ENCODE measurements around the gene CDCP1.
"Not testable (repeated sequence)": the region's sequence is repeated elsewhere in the genome, so short reads cannot be mapped to it uniquely, and the experiment has no call there.

The CDCP1 gene

DNA sequence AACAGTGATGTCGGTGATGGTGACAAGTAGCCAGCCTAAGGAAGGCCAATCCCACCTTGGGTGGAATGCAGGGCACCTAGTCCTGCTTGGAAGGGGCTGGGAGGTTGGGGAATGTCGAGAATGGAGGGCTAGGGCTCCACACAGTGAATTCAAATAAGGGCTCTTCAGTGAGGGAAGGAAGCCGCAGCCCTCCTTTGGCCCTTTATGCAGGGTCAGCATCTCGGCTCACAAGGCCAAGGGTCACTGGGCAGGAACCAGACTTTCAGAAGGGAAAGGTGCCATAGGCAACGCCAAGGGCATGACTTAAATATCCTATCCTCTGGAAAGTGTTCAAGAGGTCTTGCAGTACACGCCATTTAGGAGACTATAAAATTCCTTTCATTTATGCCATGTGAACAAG lies 63.2 kb downstream of the CDCP1 start:
- DNase-seq (ENCODE audit: low read depth): no peak

GRCh38 chr3:45082142-45082538 lies 64.0 kb downstream of the CDCP1 start:
- no peak for DNase-seq (ENCODE audit: low read depth)

- DNase-seq (ENCODE audit: low read depth): no peak
Observed at GRCh38 chr3:45081506-45082141, 64.6 kb downstream of the CDCP1 start.

- DNase-seq (ENCODE audit: low read depth): no peak
Observed at GRCh38 chr3:45080824-45081223, 65.4 kb downstream of the CDCP1 start.

- DNase-seq (ENCODE audit: low read depth): no peak
Observed at GRCh38 chr3:45079715-45080114, 66.5 kb downstream of the CDCP1 start.

DNA sequence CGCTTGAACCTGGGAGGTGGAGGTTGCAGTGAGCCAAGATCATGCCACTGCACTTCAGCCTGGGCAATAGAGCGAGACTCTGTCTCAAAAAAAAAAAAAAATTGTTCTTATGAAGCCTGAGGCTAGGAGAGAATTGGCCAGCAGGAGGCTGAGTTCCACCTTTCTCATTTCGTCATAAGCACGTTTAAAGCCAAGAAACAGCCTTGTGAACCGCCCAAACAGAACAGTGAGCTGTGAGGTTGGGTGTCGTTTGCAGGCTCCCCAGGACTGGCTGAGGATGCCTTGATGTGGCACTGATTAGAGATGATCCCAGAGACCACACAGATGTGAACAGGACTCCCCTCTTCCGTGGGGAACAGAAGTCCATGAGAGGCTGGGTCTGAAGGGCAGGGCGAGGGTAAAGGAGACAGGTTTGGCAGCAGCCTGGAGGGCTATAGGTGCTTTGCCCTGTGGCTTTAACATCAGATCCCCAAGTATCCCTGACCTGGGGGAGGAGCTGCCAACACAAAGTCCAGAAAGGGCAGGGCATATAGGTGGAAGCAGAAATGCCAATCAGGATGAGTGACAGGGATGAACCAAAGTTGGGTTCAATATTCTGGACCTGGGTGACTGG lies 67.2 kb downstream of the CDCP1 start:
- DNase-seq (ENCODE audit: low read depth): no peak

GRCh38 chr3:45078256-45078655 lies 67.9 kb downstream of the CDCP1 start:
- not testable (repeated sequence) for DNase-seq (ENCODE audit: low read depth)

DNA sequence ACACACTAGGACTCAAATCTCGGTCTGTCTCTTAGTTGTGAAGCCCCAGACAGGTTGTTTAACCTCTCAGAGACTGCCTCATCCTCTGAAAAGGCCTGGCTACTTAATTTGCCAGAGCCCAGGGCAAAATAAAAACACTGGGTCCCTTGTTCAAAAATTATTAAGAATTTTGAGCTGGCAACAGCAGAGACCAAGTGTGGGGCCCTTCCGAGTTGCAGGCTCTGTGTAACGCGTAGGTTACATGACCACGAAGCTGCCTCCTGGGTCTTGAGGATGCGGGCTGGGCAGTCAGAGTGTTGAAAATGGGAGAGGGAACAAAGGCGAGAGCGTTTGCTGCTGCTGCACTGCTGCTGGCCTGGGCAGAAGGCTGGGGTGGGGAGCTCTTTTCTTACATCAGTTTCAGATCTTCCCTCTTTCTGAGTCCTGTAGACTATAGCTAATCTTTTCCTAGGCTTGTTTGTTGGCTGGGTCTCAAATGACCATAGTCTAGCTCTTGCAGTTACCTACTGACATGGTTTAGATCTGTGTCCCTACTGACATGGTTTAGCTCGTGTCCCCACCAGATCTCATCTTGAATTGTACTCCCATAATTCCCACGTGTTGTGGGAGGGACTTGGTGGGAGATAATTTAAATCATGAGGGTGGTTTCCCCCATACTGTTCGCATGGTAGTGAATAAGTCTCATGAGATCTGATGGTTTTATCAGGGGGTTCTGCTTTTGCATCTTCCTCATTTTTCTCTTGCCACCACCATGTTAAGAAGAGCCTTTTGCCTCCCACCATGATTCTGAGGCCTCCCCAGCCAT lies 70.2 kb downstream of the CDCP1 start:
- DNase-seq (ENCODE audit: low read depth): no peak

DNA sequence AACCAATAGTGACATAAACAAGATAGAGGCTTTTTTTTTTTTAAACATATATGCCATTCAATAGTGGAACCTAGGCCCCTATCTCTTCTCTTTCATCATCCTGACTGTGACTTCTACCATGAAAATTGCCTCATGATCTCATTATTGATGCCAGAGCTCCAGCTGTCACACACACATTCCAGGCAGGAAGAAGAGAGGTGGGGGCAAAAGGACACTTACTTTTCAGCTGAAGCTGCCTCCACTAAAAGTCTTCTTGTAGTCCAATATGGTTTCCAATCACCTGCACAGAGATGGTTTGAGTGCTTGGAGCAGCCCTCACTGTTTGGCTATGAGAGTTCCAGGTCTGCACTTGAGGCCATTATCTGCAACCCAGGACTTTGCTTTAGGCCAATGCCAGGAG lies 75.1 kb downstream of the CDCP1 start:
- no peak for DNase-seq (ENCODE audit: low read depth)

- DNase-seq (ENCODE audit: low read depth): no peak
Observed at GRCh38 chr3:45067941-45068340, 78.2 kb downstream of the CDCP1 start.

DNA sequence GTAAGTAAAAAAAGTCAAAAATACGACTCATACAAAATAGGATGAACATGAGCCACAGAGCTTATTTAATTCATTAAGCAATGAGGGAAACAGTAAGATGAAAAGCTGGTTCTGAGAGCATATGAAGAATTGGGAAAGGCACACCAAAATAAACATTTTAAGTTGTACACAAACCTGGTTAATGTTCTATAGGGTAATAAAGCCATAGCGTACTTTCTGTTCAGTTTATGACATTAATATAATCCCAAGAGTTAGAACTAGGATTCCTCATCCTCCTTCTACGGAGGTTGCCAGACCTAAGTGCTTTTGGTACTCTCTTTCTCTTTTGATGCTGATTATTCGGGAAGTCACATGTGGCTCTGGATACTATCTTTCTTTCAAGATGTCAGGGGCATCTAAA lies 78.7 kb downstream of the CDCP1 start:
- no peak for DNase-seq (ENCODE audit: low read depth)

DNA sequence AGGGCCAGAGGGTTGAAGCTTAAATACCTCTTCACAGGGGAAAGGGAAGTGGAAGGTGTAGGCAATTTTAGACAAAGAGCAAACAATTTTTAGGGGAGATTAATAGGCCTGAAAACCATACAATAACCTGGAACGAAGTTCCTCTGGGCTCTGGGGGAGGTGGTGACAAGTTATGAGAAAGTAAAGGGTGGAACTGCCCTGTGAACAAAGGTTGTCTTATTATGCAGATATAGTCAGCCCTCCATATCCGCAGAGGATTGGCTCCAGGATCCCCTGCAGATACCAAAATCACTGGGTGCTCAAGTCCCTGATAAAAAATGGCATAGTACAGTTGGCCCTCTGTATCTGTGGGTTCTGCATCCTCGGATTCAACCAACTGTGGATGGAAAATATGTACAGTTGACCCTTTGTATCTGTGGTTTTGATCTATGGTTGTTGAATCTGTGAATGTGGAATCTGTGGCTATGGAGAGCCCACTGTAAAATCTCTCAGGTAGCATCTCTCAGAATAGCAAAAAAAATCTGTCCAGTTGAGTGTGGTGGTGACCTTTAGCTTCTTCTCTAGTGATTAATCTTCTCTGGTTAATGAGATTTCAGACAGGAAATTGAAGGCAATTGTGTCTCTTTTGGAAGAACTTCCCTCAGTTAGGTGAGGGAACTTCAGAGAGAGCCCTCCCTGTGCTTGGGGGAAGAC lies 79.9 kb downstream of the CDCP1 start:
- no peak for DNase-seq (ENCODE audit: low read depth)

GRCh38 chr3:45065373-45065720 lies 80.8 kb downstream of the CDCP1 start:
- no peak for DNase-seq (ENCODE audit: low read depth)

DNA sequence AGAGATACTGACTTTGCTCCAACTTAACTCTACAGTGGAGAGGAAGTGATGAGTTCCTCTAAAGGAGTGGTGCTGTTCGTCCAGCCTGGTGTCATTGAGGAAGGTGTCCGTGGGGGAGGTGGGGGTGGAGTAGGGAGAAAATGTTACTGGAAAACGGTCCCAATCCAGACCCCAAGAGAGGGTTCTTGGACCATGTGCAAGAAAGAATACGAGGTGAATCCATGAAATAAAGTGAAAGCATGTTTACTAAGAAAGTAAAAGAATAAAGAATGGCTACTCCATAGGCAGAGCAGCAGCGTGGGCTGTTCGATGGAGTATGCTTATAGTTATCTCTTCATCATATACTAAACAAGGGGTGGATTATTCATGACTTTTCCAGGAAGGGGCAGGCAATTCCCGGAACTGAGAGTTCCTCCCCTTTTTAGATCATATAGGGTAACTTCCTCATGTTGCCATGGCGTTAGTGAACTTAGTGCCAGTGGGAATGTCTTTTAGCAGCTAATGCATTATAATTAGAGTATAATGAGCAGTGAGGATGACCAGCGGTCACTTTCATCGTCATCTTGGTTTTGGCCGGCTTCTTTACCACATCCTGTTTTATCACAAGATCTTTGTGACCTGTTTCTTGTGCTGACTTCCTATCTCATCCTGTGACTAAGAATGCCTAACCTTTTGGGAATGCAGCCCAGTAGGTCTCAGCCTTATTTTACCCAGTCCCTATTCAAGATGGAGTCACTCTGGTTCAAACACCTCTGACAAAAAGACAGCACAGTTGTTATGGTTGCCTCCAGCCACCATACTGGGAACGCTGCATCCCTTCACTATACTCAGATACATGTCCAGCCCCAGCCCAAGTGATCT lies 81.4 kb downstream of the CDCP1 start:
- DNase-seq (ENCODE audit: low read depth): peak; percentile 91

GRCh38 chr3:45062697-45063070 lies 83.5 kb downstream of the CDCP1 start:
- no peak for DNase-seq (ENCODE audit: low read depth)

- DNase-seq (ENCODE audit: low read depth): no peak
Observed at GRCh38 chr3:45060165-45060892, 85.8 kb downstream of the CDCP1 start.

DNA sequence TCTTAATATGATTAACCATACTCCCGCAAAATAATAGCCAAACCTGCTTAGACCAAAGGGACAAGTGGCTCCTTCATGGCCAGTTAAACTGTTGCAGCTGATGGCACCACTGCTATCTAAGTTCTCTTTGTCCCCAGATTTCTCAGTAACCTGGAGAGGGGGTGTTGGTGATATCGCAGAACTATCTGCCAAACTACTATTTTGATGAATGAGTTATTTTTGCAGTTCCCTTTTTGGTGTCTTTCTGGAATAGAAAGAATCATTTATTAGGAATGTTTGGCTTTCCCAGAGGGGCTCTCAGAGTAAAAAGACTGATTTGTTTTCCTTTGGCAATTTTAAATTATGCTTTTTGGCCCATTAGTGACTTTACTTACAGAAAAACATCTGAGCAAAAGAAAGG lies 87.0 kb downstream of the CDCP1 start:
- no peak for DNase-seq (ENCODE audit: low read depth)

DNA sequence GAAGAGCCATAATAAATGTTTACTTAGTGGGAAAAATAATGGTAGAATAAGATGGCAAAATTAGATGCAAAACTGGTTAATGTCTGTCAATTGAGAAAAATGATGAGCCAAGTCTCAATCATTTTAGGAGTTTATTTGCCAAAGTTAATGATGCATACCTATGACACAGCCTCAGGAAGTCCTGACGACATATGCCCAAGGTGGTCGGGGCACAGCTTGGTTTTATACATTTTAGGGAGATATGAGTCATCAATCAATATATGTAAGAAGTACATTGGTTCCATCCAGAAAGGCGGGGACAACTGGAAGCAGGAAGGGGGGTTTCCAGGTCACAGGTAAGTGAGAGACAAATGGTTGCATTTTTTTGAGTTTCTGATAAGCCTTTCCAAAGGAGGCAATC lies 88.6 kb downstream of the CDCP1 start:
- DNase-seq (ENCODE audit: low read depth): no peak

DNA sequence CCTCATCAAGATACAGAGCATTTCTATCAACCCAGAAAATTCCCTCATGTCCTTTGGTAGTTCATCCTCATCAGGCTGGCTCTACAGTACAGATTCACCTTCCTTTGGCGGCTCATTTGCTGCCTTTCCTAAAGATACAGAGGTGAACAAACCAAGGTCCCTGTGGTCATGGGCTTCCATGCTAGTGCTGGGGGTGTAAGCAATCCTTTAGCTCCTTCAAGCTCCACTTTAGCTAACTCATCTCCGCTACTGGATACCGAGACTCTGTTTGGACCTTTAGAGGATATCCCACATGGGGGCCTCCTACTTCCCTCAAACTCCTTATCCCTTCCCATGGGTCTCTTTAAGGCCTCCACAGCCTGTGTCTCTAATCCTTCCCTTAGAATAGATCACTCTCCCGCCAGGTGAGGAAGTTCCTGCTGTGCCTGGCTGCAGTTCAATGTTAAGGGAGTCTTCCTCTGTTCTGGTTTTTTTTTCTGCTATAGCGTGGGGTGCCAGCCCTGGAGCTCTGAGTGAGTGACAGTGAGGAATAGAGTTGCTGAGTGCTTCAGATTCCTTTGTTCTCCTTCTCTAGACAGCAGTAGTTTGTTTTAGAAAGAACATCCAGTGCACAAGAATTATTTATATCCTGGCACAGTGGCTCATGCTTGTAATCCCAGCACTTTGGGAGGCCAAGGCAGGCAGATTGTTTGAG lies 89.4 kb downstream of the CDCP1 start:
- no peak for DNase-seq (ENCODE audit: low read depth)

GRCh38 chr3:45055411-45056143 lies 90.6 kb downstream of the CDCP1 start:
- DNase-seq (ENCODE audit: low read depth): peak; percentile 64
